Measurements from ENCODE around the gene SLC7A10. TPM values are rescaled to one million over a fixed set of nuclear protein-coding genes. Genes with fewer than 3 reads are reported as not detected.

SLC7A10 gene
- total RNA-seq, 4 donors from 2014 or later, result not detected

GRCh38 chr19:33206261-33207039, 19.2 kb downstream of the SLC7A10 start:
- intact Hi-C loops (cut with DNase I), result no loop called here

DNA sequence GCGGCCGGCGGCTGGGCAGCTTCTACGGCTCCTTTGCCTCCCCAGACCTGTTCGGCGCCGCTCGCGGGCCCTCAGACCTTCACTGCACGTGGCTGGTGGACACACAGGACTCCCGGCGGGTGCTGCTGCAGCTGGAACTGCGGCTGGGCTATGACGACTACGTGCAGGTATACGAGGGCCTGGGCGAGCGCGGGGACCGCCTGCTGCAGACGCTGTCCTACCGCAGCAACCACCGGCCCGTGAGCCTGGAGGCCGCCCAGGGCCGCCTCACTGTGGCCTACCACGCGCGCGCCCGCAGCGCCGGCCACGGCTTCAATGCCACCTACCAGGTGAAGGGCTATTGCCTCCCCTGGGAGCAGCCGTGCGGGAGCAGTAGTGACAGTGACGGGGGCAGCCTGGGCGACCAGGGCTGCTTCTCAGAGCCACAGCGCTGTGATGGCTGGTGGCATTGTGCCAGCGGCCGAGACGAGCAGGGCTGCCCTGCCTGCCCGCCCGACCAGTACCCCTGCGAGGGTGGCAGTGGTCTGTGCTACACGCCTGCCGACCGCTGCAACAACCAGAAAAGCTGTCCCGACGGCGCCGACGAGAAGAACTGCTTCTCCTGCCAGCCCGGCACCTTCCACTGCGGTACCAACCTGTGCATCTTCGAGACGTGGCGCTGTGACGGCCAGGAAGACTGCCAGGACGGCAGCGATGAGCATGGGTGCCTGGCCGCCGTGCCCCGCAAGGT, 20.0 kb downstream of the SLC7A10 start:
- Histone ChIP-seq H3K4me3 (no peak overlapping the region), H3K36me3 (peaks cover 3 to 63% (median 47%) of the 10 kb centered on the region in 4 donors), H3K4me1 (no peaks in the 10 kb centered on the region), H3K9me3 (no peaks in the 10 kb centered on the region), H3K27ac (replicated peaks in 1 of 4) (no peak overlapping the region), H3K27me3 (no peaks in the 10 kb centered on the region)
- TF ChIP-seq EP300 (IDR thresholded peaks at IDR 0.05) (no peak), POLR2AphosphoS5 (IDR thresholded peaks at IDR 0.05) (no peak), POLR2A (IDR thresholded peaks at IDR 0.05; ENCODE audit: low read depth) (no peak)
- TF ChIP-seq, protein P1, sequence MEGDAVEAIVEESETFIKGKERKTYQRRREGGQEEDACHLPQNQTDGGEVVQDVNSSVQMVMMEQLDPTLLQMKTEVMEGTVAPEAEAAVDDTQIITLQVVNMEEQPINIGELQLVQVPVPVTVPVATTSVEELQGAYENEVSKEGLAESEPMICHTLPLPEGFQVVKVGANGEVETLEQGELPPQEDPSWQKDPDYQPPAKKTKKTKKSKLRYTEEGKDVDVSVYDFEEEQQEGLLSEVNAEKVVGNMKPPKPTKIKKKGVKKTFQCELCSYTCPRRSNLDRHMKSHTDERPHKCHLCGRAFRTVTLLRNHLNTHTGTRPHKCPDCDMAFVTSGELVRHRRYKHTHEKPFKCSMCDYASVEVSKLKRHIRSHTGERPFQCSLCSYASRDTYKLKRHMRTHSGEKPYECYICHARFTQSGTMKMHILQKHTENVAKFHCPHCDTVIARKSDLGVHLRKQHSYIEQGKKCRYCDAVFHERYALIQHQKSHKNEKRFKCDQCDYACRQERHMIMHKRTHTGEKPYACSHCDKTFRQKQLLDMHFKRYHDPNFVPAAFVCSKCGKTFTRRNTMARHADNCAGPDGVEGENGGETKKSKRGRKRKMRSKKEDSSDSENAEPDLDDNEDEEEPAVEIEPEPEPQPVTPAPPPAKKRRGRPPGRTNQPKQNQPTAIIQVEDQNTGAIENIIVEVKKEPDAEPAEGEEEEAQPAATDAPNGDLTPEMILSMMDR (IDR thresholded peaks at IDR 0.05), result no peak
- WGBS, result 96% methylated on average over 9 of the region's 64 CpGs
- DNase-seq (ENCODE audit: extremely low spot score), result no peak
- intact Hi-C loops (cut with DNase I), result no loop called here

More at GRCh38 chr19:33206261-33207039, 19.2 kb downstream of the SLC7A10 start:
- 93% methylated on average over 8 of the region's 38 CpGs for WGBS
- no peak for DNase-seq (ENCODE audit: extremely low spot score)
- Histone ChIP-seq H3K9me3 (no peaks in the 10 kb centered on the region), H3K4me1 (no peaks in the 10 kb centered on the region), H3K27ac (replicated peaks in 1 of 4) (no peak overlapping the region), H3K4me3 (no peak overlapping the region), H3K27me3 (no peaks in the 10 kb centered on the region), H3K36me3 (peaks cover 3 to 63% (median 46%) of the 10 kb centered on the region in 4 donors)
- TF ChIP-seq POLR2A (IDR thresholded peaks at IDR 0.05; ENCODE audit: low read depth) (no peak), EP300 (IDR thresholded peaks at IDR 0.05) (no peak)
- TF ChIP-seq, protein P1 (IDR thresholded peaks at IDR 0.05), result no peak

- no peak overlapping the region for H3K27ac ChIP-seq (replicated peaks in 1 of 4)
- H3K9me3 ChIP-seq, result no peaks in the 10 kb centered on the region
- no peak overlapping the region for H3K4me3 ChIP-seq
- no peak for DNase-seq (ENCODE audit: extremely low spot score)
- intact Hi-C loops (cut with DNase I), result no loop called here
- H3K36me3 ChIP-seq, result peaks cover 3 to 63% (median 47%) of the 10 kb centered on the region in 4 donors
- TF ChIP-seq POLR2AphosphoS5 (IDR thresholded peaks at IDR 0.05) (no peak), POLR2A (IDR thresholded peaks at IDR 0.05; ENCODE audit: low read depth) (no peak), EP300 (IDR thresholded peaks at IDR 0.05) (no peak)
- TF ChIP-seq, protein P1 (IDR thresholded peaks at IDR 0.05), result no peak
- no peaks in the 10 kb centered on the region for H3K4me1 ChIP-seq
- WGBS, result 93% methylated on average over 18 of the region's 27 CpGs
- no peaks in the 10 kb centered on the region for H3K27me3 ChIP-seq
Observed at GRCh38 chr19:33205110-33205509, 20.5 kb downstream of the SLC7A10 start.

DNA sequence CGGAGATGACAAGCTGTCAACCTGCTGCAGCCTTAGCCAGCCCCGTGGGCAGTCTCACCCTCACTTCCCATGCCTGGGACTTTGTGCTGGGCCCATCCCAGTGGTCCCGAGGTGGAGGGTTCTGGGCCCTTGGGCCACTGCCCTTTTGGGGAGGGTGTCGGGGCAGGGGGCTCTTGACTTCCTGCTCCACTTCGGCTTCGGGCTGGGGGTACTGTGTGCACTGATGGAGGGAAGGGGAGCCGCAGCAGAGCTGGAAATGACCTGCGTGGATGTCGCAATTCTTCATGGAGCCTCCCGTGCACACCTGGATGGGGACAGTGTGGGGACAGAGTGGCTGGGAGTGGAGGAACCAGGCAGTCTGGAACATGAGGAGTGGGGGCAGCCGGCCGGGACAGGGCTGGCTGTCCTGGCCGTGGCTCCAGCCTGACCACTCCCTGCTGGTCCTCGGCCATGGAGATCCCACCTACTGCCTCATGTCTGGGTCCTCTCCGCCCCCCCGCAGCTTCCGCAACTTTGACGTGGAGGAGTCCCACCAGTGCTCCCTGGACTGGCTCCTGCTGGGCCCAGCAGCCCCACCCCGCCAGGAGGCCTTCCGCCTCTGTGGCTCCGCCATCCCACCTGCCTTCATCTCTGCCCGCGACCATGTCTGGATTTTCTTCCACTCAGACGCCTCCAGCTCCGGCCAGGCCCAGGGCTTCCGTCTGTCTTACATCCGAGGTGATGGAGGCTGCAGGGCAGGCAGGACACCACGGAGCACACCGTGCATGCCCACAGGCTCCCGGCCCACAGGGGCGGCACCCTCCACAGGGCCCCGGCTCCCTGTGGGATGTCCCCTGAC, 21.3 kb downstream of the SLC7A10 start:
- no peak overlapping the region for H3K4me3 ChIP-seq
- TF ChIP-seq, protein P1 (IDR thresholded peaks at IDR 0.05), result no peak
- TF ChIP-seq POLR2A (IDR thresholded peaks at IDR 0.05; ENCODE audit: low read depth) (no peak), EP300 (IDR thresholded peaks at IDR 0.05) (no peak)
- DNase-seq (ENCODE audit: extremely low spot score), result no peak
- intact Hi-C loops (cut with DNase I), result no loop called here
- WGBS, result 90% methylated on average over 15 of the region's 32 CpGs
- H3K27ac ChIP-seq (replicated peaks in 1 of 4), result no peak overlapping the region
- H3K4me1 ChIP-seq, result no peaks in the 10 kb centered on the region
- H3K27me3 ChIP-seq, result no peaks in the 10 kb centered on the region
- no peaks in the 10 kb centered on the region for H3K9me3 ChIP-seq
- peaks cover 3 to 66% (median 49%) of the 10 kb centered on the region in 4 donors for H3K36me3 ChIP-seq

Data from esophagus muscularis mucosa (tissue), 4 donors.